Ovary (tissue), 3 donors: ENCODE data around the gene GPC4.

Source experiments
- EP300 ChIP-seq: sonication (generic); formaldehyde crosslinking; IDR thresholded peaks from one replicate; pipeline ENCODE4 v1.6.1; 2017; ENCODE audit warnings: antibody characterized with exemption
- POLR2A ChIP-seq: fragments of 450-650 bp; IDR thresholded peaks from one replicate; pipeline ENCODE4 v1.6.1; 2017; ENCODE audit warnings: antibody characterized with exemption, mild to moderate bottlenecking, moderate library complexity
- TF ChIP-seq, protein P1 (sequence below), 3 donors: fragments of 450-650 bp in 2 of 3; fragments of 200-600 bp in 1 of 3; IDR thresholded peaks; one replicate each; pipeline versions ENCODE4 v1.5.1 to v1.8.0; 2016 to 2022; ENCODE audit warnings: antibody characterized with exemption in 3 of 3, mild to moderate bottlenecking in 1 of 3
- donor health status: DM: no; HTN: no; CAD: no.

DNA sequence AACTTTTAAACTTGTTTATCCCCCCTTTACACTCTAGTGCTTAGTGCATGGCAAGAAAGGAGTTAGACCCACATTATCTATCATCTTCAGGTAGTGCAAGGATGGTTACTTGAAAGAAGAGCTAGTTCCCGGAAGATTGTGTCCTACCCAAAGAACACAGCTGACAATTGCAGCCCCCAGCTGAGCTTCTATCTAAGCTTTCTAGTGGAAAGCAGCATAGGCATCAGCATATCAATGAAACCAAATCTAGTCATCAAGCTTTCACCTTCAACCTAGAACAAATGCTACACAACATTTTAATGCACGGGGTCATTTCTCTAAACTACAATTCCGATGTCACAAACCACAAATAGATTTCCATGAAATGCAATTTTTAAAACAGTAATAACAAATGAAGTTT is 108.2 kb downstream of the GPC4 start:
- TF ChIP-seq, protein P1, sequence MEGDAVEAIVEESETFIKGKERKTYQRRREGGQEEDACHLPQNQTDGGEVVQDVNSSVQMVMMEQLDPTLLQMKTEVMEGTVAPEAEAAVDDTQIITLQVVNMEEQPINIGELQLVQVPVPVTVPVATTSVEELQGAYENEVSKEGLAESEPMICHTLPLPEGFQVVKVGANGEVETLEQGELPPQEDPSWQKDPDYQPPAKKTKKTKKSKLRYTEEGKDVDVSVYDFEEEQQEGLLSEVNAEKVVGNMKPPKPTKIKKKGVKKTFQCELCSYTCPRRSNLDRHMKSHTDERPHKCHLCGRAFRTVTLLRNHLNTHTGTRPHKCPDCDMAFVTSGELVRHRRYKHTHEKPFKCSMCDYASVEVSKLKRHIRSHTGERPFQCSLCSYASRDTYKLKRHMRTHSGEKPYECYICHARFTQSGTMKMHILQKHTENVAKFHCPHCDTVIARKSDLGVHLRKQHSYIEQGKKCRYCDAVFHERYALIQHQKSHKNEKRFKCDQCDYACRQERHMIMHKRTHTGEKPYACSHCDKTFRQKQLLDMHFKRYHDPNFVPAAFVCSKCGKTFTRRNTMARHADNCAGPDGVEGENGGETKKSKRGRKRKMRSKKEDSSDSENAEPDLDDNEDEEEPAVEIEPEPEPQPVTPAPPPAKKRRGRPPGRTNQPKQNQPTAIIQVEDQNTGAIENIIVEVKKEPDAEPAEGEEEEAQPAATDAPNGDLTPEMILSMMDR (IDR thresholded peaks at IDR 0.05) = no peak
- TF ChIP-seq POLR2A (no peak), EP300 (no peak)
